ENCODE measurements around the gene IMP4.

The IMP4 gene

GRCh38 chr2:130336877-130337734 is 5.6 kb upstream of the IMP4 start:
- peak; percentile 17 for DNase-seq

DNA sequence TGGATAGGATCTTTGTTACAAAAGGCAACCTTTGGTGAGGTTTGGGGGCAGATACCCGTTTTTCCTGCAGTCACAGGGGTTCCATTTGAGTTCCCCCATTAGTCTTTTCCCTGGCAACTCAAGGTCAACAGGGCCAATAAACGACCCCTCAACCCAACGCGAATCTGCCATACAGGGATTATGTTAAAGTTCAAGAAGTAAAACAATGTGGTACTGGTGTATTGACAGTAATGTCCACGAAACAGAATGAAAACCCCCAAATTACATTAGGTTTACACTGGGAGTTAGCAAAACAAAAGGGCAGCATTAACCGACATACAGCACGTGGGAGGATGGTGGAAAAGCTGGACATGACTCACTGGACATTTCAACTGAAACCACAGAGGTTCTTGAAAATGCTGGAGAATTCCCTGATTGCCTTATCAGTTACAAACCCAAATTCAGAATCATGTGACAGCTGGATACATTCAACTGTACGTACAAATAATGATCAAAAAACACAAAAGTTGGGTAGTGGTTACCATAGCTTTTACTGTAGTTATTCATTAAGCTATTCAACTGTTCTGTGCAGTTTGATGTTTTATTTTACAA is 4.9 kb upstream of the IMP4 start:
- no peak for DNase-seq

DNA sequence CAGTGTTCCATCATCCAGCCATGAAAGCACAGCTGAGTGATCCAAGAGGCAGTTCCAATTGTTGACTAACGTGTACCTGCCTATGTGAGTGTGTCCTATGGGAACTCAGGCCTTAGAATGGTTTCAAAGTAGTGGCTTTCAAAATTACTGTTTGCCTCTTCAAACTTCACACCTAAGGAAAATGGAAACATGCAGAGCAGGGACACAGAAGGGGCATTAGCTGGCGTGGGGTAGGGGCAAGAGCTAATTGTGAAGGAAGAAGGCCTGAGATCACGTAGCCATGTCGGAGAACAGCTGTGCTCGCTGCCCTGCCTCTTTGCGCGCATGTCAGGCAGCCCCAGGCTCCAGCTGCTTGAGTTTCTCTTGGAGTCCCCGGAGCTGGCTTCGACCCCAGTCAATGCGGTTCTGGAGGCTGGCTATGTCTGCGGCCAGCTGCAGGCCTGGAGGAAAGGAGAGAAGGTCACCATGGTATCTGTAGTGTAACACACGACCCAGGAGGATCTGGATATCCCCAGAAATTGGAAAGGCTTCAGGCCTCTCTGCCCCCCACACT is 3.8 kb upstream of the IMP4 start:
- DNase-seq, result no peak

DNA sequence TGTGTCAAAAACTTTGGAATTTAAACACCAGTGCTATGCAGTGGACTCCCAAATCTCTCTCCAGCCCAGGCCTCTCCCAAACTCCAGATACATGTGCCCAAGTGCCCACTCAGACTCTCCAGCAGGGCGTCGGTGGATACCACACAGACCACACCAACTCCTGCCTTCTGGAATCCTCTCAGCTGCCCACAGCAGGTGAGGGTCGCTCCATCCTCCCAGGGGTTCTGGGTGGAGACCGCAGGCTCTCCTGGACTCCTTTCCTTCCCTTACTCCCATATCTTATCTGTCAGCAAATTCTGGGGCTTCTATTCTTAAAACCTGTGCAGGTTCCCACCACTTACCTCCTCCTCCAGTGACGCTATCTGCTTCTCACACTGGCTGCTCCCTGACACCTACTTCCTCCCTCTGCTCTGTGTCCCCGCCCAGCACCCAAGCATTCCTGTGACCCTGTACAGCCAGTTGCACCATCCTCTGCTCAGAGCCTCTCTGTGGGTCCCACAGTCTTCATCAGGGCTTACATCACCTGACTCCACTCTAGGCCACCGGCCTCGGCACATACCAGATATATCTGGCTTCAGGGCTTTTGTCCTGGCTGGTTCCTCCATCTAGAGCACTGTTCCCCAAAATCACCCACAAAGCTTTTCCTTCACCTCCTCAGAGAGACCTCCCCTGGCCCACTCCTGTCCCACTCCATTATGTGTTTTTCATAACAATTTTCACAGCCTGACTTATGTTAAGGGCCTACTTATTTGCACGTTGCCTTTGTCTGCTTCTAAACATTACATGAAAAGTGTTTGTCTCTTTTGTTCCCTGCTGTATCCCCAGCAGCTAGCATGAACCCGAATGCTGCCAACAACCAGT is 2.6 kb upstream of the IMP4 start:
- DNase-seq, result no peak

GRCh38 chr2:130341562-130342019 is 1.1 kb upstream of the IMP4 start:
- DNase-seq, result peak; percentile 18

DNA sequence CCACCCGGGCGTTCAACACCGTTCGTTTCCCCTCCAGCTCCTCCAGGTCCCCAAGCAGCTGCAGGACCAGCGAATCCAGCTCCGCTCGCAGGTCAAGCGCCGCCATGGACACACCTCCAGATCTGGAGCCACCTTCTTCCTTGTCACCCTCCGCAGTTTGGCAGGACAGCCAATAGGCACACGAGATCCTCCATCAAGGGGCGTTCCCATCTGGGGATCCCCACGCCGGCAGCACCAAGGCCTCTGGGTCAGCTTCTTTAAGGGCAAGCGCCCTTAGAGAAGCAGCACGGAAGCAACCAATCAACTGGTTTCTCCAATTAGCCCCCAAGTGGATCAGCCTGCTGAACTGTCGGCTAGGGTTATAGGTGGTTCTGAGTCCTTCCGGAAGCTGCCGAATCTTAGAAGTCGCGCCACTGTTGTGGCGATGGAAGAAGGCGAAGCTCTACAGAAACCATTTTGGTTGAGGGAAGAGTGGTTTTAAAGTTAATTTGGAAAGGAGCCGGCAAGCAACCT is 621 bp upstream of the IMP4 start:
- DNase-seq, result peak; percentile 80

DNA sequence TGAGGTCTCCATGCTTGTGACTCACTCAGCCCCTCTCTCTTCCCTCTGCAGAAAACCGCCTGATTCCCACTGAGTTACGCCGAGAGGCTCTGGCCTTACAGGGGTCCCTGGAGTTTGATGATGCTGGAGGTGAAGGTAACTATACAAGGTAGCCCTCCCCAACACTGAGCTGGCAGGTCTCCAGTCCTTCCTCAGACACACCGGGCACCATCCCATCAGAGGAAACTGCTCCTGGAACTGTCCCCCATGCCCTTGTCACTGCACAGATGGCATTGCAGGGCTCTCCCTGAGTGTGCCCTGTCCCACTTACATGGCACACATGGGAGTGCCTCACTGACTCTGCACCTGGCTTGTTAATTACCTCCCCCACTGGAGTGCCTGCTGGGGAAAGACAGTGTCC is 1.9 kb downstream of the IMP4 start:
- no peak for DNase-seq

- no peak for DNase-seq
Observed at GRCh38 chr2:130345091-130345490, 2.4 kb downstream of the IMP4 start.

DNA sequence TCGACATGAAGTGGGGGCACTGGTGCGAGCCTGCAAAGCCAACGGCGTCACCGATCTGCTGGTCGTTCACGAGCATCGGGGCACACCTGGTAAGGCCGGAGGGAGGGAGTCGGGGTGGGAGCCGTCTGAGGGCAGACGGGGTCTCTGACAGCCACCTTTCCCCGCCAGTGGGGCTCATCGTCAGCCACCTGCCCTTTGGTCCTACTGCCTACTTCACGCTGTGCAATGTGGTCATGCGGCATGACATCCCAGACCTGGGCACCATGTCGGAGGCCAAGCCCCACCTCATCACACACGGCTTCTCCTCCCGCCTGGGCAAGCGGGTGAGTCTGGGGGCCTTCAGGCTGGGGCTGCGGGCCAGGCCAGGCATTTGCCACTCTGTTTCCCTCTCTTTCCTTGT is 2.9 kb downstream of the IMP4 start:
- no peak for DNase-seq

DNA sequence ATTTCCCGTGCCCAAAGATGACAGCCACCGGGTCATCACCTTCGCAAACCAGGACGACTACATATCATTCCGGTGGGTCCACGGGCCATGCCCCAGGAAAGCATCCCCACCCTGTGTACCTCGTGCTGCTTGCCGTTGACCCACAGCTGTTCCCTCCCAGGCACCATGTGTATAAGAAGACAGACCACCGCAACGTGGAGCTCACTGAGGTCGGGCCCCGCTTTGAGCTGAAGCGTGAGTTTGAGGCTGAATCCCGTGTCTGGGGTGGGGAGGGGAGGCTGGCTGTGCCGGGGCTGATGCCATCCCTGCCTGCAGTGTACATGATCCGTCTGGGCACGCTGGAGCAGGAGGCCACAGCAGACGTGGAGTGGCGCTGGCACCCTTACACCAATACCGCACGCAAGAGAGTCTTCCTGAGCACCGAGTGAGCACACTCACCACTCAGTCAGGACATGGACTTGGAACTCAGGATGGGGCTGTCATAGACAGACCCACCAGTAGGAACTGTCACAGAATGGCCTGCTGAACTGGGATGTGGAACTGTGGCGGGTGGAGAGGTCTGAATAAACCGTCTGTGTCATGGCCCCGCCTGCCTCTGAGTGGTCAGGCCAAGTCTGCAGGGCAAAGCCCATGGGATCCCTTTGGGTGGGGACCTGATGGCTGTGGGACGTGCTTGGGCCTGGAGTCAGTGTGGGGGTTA is 3.5 kb downstream of the IMP4 start:
- DNase-seq, result no peak

DNA sequence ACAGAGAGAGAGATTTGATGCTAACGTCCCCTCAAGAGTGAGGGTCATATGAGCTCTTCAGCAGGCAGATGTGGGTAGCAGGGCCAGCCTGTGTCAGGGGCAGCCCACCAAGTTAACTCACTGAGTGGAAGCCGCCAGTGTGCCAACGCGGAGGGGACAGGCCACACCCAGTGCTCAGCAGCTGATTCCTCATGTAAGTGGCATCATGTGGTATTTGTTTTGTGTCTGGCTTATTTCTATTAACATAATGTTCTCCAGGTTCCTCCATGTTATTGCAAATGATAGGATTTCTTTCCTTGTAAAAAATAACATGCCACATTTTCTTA is 4.0 kb downstream of the IMP4 start:
- DNase-seq, result no peak

- DNase-seq, result no peak
Observed at GRCh38 chr2:130347220-130347925, 4.7 kb downstream of the IMP4 start.

DNA sequence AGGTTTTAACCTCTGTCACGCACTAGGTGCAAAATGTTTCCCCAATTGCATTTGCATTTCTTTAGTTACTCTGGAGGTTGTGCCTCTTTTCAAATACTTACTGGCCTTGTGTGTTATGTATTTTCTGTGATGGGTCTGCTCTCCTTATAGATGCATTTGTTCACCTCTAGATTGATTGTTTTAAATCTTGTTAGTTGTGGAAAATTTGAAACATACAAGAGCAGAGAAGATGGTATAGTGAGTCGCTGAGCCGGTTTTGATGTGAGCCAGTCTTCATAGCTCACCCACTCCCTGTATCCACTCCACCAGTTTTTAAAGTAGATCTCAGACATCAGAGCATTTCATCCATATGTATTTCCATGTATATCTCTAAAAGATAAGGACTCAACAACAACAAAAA is 6.5 kb downstream of the IMP4 start:
- no peak for DNase-seq

DNA sequence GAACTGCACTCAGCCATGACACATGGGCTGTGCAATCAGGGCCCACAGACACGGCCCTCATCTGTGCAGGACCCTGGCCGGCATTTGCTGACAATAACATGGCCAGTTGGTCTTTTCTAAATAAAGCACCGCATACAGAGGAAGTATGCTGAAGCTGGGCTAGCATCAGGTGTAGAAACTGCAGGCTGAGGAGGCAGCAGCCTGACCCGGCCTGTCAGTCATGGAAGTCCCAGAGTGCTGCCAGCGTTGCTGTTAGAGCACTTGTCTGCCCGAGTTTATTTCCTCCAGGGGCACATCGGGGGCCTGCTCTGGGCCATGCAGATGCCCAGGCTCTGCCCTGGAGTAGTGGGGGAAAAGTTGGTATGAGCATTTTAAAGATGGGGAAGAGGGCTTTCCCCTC is 9.0 kb downstream of the IMP4 start:
- DNase-seq, result no peak

DNA sequence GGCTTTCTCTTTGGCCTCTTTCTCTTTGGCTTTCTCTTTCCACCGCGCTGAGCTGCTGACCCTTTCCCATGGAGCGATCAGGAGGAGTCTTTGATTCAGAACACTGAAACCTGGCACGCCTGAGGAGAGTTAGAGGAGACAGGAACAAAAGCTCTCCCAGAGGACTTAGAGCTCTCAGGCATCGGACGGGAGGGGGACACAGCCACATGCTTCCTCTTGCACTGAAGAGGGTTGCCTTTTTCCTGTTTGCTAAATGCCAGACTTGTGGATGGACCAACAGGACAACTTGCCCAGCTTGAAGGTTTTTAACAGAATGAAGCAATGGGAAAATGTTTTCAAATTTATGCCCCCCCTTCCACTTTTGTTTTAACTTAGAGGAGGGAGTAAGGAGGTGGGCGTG is 9.5 kb downstream of the IMP4 start:
- no peak for DNase-seq

GRCh38 chr2:130353291-130354138 is 10.8 kb downstream of the IMP4 start:
- no peak for DNase-seq

- DNase-seq, result no peak
Observed at GRCh38 chr2:130354139-130354428, 11.4 kb downstream of the IMP4 start.

- no peak for DNase-seq
Observed at GRCh38 chr2:130355172-130355577, 12.5 kb downstream of the IMP4 start.

DNA sequence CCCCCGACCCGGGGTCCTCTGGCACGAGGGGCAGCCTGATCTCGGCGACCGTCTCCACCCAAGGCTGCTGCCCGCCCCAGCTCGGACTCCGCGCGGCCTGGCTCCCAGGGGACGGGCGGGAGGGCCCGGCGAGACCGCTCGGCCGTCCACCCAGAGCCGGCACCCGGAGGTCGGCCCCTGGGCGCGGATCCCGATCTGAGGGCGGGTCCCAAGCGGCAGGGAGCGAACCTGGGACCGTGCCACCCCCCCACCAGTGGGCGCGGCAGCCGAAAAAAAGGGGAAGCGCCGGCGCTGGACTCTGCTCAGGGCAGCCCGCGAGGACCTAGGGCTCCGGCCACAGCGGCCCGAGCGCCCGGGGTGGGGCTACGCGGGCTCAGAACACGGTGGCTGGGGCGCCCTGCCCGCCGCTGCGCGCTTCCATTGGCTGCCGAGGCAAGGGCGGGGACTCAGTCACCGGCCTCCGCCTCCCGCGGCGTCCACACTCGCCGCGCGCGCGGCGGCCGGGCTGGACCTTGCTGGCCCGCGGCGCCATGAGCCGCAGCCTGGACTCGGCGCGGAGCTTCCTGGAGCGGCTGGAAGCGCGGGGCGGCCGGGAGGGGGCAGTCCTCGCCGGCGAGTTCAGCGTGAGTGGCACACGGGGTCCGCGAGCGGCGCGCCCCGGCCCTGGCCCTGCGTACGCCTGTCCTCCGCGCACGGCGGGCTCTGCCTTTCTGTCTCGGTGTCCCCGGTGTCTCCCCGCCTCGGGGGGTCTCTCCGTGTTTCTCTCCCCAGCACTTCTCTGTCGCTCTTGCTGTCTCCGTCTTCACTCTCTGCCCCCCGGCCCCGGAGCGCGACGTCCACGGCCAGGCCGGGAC is 13.1 kb downstream of the IMP4 start, which contains the start of gene PTPN18:
TSS of gene PTPN18 (plus strand) at position 479 of the 854 bp plus-strand sequence. CDS start at position 531, 52 bp downstream.
- DNase-seq, result peak; percentile 48

- DNase-seq, result no peak
Observed at GRCh38 chr2:130357864-130358263, 15.2 kb downstream of the IMP4 start.
